Panc1 (cell line): ENCODE data around the gene SMCO3.

ENCODE experiments used
- POLR2AphosphoS5 ChIP-seq: IDR thresholded peaks from 2 replicates; pipeline ENCODE4 v1.6.1; 2012; ENCODE audit warnings: mild to moderate bottlenecking, low read depth, low read length, moderate library complexity
- SIN3A ChIP-seq: IDR thresholded peaks from 2 replicates; pipeline ENCODE4 v1.6.1; 2012; ENCODE audit warnings: low read depth, mild to moderate bottlenecking, low read length, moderate library complexity, borderline replicate concordance; ENCODE audit not compliant: insufficient read depth
- TCF7L2 ChIP-seq: IDR thresholded peaks from 2 replicates; pipeline ENCODE4 v1.6.1; 2011; ENCODE audit warnings: mild to moderate bottlenecking, low read depth, low read length, inconsistent platforms
- TF ChIP-seq, protein P1 (sequence below): fragments of 450-650 bp; IDR thresholded peaks from 2 replicates; pipeline ENCODE4 v1.5.1; 2017; ENCODE audit warnings: mild to moderate bottlenecking
- TF ChIP-seq, protein P2 (sequence below), 2 experiments: IDR thresholded peaks; 2 replicates each; pipeline ENCODE4 v1.6.1; 2011 to 2012; ENCODE audit warnings: low read depth in 2 of 2, control low read depth in 1 of 2, low read length in 1 of 2, mild to moderate bottlenecking in 1 of 2, moderate library complexity in 1 of 2; ENCODE audit not compliant: insufficient read depth in 1 of 2

DNA sequence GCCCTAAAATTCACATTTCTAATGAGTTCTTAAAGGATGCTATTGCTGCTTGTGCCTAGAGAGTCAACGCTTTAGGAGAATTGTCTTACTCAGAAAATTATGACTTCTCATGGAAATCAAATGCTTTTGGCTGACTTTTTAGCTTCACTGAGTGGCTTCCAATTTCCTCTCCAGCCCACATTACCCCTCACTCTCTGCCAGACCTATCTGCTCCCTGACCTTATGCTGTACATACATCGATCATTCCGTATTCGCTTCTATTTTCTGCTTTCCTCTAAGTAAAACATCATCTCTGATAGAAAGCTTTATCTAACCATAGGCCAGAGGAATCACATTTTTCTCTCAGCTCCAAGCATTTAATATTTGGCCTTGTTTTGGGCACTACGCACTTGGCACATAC, 12.5 kb upstream of the SMCO3 start:
- TF ChIP-seq, protein P1, sequence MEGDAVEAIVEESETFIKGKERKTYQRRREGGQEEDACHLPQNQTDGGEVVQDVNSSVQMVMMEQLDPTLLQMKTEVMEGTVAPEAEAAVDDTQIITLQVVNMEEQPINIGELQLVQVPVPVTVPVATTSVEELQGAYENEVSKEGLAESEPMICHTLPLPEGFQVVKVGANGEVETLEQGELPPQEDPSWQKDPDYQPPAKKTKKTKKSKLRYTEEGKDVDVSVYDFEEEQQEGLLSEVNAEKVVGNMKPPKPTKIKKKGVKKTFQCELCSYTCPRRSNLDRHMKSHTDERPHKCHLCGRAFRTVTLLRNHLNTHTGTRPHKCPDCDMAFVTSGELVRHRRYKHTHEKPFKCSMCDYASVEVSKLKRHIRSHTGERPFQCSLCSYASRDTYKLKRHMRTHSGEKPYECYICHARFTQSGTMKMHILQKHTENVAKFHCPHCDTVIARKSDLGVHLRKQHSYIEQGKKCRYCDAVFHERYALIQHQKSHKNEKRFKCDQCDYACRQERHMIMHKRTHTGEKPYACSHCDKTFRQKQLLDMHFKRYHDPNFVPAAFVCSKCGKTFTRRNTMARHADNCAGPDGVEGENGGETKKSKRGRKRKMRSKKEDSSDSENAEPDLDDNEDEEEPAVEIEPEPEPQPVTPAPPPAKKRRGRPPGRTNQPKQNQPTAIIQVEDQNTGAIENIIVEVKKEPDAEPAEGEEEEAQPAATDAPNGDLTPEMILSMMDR = no peak
- TF ChIP-seq POLR2AphosphoS5 (no peak), SIN3A (no peak), TCF7L2 (no peak)
- TF ChIP-seq, protein P2, sequence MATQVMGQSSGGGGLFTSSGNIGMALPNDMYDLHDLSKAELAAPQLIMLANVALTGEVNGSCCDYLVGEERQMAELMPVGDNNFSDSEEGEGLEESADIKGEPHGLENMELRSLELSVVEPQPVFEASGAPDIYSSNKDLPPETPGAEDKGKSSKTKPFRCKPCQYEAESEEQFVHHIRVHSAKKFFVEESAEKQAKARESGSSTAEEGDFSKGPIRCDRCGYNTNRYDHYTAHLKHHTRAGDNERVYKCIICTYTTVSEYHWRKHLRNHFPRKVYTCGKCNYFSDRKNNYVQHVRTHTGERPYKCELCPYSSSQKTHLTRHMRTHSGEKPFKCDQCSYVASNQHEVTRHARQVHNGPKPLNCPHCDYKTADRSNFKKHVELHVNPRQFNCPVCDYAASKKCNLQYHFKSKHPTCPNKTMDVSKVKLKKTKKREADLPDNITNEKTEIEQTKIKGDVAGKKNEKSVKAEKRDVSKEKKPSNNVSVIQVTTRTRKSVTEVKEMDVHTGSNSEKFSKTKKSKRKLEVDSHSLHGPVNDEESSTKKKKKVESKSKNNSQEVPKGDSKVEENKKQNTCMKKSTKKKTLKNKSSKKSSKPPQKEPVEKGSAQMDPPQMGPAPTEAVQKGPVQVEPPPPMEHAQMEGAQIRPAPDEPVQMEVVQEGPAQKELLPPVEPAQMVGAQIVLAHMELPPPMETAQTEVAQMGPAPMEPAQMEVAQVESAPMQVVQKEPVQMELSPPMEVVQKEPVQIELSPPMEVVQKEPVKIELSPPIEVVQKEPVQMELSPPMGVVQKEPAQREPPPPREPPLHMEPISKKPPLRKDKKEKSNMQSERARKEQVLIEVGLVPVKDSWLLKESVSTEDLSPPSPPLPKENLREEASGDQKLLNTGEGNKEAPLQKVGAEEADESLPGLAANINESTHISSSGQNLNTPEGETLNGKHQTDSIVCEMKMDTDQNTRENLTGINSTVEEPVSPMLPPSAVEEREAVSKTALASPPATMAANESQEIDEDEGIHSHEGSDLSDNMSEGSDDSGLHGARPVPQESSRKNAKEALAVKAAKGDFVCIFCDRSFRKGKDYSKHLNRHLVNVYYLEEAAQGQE (IDR thresholded peaks at IDR 0.05; ENCODE audit: insufficient read depth in 1 of 2, low read depth in 2 of 2, low read length in 1 of 2) = no peak
